HG03039 (cell line): Measurements from ENCODE around the gene TMEM258.

Source experiments
- ATAC-seq: cut with Tn5 transposase; IDR thresholded peaks from one replicate; pipeline ENCODE4 v1.9.1; 2021; ENCODE audit warnings: mild to moderate bottlenecking, moderate library complexity; ENCODE audit not compliant: unreplicated experiment

Gene TMEM258

GRCh38 chr11:61792310-61793082, at the start of gene TMEM258, which contains the start of gene FEN1:
TMEM258 (minus strand) TSS chr11:61792599; CDS start chr11:61792558, 41 bp downstream.
FEN1 (plus strand) TSS chr11:61792911; CDS start chr11:61795362, 2,451 bp downstream.
- peak; percentile 84 for ATAC-seq

- no peak for ATAC-seq
Measured at GRCh38 chr11:61841636-61842527, 49.5 kb upstream of the TMEM258 start.

DNA sequence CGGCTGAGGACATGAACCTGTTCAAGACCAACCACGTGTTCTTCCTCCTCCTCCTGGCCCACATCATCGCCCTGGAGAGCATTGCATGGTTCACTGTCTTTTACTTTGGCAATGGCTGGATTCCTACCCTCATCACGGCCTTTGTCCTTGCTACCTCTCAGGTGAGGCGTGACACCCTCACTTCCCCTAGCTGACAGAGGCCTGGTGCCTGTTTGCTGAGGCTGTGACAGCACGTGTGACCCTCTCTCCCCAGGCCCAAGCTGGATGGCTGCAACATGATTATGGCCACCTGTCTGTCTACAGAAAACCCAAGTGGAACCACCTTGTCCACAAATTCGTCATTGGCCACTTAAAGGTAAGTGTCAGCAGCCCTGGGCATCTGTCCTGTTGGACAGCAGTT, 48.0 kb upstream of the TMEM258 start:
- ATAC-seq = no peak

DNA sequence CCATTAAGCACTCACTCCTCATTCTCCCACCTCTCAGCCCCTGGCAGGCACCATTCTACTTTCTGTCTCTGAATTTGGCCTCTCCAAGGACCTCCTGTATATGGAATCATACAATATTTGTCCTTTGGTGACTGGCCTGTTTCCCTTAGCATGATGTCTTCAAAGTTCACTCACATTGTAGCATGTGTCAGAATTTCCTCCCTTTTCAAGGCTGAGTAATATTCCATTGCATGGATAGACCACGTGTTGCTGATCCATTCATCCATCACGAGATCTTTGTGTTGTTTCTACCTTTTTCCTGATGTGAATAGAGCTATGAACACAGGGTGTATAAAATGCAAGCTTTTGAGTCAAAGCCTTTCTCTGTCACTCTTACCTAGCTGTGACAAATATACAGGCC, 47.3 kb upstream of the TMEM258 start:
- ATAC-seq = no peak

GRCh38 chr11:61838921-61839320, 46.5 kb upstream of the TMEM258 start:
- ATAC-seq = no peak

DNA sequence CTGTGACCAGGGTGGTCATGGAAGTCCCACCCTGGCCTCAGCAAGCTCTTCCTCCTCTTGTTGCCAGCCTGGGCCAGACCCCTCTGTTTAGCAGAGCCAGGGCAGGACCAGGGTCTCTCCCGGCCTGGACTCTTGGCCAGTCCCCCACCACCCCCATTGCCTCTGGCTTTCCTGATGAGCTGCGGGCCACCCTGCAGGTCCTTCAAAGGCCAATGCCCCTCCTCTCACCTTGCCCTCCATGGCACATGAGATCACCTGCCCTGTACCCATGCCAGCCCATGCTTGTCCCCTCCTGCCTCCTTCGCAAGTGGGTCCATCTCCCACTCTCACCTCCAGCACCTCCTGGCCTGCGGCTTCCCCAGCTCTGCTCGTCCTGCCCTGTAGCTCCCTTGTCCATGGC, 46.1 kb upstream of the TMEM258 start:
- ATAC-seq = no peak

DNA sequence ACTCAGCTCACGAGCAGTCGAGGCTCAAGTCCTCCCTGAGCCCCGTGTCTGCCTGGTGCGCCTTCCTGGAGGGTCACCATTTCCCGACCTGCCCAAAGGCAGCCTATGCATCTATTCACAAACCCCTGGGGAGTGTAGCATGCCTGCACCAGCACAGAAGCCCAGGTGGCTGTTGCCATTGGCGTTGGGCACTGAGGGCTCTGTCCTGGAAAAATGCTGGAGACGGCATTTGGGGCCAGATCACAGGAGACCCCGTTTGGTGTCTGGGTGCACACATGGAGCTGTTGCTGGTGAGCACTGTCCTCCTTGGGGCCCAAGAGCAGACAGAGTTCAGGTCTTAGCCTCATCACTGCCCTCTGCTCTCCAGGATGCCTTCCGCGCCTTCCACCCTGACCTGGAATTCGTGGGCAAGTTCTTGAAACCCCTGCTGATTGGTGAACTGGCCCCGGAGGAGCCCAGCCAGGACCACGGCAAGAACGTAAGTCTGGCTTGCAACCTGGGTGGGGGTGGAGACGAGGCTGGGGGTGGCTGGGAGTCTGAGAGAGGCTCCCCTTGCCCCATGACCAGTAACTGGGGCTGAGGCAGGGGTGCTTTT, 45.1 kb upstream of the TMEM258 start:
- no peak for ATAC-seq

DNA sequence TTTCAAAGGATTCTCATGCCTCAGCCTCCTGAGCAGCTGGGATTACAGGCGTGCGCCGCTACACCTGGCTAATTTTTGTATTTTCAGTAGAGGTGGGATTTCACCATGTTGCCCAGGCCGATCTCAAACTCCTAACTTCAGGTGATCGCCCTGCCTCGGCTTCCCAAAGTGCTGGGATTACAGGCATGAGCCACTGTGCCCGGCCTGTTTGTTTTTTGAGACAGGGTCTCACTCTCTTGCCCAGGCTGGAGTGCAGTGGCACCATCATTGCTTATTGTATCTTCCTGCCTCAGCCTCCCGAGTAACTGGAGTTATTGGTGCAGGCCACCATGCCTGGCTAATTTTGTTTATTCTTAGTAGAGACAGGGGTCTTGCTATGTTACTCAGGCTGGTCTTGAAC, 43.8 kb upstream of the TMEM258 start:
- no peak for ATAC-seq

GRCh38 chr11:61834278-61835048, 42.1 kb upstream of the TMEM258 start:
- peak; percentile 75 for ATAC-seq

- no peak for ATAC-seq
Measured at GRCh38 chr11:61833926-61834277, 41.5 kb upstream of the TMEM258 start.

DNA sequence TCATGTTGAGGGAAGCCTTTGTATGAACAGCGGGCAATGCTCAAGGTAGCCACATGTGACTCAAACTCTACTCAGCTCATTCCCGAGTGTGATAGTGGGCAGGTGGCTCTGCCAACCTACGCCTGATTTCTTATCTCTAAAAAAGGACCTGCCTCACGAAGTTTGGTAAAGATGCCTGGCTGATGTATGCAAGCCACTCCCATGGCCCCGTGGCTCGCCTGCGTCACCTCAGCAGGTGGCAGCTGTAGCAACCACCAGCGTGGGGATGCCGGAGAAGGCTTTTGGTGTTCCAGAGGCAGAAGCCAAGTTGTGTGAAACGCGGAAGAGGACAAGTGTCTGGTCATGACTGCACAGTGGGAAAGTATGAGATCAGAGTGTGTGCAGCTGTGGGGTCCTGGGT, 41.1 kb upstream of the TMEM258 start:
- no peak for ATAC-seq

- ATAC-seq = no peak
Measured at GRCh38 chr11:61832754-61833153, 40.4 kb upstream of the TMEM258 start.

DNA sequence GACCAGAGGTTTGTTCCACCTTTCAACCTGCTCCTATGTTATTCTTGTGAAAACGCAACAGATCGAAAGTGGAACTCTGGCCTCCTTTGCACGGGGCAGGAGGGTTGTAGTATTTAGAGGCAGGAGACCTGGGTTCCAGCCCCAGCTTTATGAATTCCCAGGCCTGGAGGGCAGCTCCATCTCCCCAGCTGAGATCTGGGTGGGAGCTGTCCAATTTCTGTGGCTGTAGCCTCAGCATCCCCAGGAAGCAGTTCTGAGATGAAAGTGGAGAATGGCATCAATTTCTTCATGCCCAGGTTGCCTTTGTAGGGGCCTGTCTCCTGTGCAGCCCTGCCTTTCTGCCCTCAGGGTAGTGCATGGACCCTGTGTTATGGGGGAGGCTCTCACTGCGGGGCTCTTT, 39.8 kb upstream of the TMEM258 start:
- ATAC-seq = no peak

DNA sequence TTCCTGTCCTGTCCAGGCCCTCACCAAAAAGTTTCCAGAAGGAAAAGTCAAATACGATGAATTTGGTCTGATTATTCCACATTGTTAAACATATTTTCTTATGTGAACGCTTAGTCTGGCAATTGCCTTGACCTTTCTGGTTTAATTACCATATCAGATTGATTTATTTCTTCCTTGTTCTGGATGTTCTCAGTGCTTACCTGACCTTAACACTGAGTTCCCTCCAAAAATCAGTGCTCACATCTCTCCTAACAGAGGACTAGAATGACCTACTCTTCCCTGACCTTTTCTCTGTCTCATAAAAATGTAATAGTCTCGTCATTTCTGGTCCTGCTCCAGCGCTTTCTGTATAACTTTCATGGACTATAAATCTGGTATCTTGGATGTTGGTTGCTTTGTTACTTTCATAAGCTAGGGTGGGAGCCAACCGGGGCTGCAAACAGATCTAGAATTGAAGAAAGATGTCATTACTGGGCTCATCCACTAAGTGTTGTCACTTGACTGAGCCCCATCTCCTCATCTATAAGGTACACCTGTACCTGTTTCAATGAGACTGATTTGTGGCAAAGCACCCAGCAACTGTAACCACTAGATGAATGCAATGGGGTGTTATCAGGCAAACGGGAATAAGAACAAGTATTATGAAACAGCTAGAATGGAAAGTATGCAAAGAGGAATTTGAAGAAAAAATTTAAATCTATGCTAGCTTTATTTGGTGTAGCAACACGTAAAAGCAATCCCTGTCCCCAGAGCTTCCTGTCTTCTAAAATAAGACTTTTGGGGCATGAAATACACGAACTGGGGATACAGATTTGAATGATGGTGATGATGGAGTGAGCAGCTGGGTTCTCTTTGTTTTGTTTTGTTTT, 38.1 kb upstream of the TMEM258 start:
- ATAC-seq = no peak

DNA sequence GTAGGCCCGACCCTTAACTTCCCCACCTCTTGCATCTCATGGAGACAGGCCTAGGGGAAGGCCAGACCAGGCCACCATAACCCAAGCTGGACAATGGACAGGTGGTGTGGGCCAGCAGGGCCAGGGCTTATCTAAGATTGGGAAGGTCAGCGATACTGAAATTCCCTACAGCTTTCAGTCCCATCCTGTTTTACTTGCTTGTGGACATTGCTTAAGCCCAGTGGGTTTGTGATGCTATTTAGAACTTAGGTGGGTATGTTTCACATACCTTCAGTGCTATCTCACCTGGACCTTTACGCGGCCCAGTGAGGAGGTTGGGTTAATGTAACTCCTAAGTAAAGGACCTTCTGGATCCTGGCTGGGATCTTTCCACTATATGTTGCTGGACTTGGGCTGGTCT, 37.4 kb upstream of the TMEM258 start:
- no peak for ATAC-seq

DNA sequence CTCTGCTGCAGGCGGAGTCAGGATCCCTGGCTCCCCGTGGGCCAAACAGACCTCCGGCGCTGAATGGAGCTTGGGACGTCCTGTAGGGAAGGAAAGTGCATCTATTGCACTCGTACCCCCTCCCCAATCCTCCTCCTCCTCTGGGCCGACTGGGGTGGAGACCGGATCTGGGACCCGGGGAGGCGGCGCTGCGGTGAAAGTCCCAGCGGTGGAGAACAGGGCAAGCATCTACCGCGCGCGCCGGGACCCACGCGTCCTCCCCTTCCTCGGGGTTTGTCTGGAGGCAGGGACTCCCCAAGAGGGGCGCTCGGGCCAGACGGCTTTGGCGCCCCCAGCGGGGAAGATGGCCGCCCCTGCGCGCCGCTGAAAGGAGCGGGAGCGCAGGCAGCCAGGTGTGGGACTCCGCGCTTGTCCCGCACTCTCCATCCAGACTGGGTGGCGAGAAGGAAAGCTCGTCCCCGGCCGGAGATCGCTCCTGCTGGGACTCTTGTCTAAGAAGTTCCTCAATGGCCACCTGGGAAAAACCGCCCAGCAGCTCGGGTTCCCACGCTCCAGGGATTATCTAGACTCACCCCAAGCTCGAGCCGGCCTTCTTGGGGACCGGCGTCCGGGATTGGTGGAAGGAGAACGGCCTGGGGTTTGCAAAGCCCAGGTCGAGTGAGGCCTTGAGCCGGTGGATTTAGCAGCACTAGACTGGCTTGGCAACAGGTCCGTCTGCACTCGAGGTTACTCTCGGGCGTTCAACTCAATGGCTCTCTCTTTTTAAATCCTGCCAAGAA, 36.4 kb upstream of the TMEM258 start:
- no peak for ATAC-seq

GRCh38 chr11:61828379-61828628, 35.9 kb upstream of the TMEM258 start:
- no peak for ATAC-seq

- peak; percentile 57 for ATAC-seq
Measured at GRCh38 chr11:61827571-61828378, 35.4 kb upstream of the TMEM258 start, which contains the start of gene FADS2. FADS2 (plus strand) TSS chr11:61828300; CDS start chr11:61828391, 91 bp downstream.
